HG03575 (cell line): ENCODE measurements around the gene DLL3.

Experiments used
- ATAC-seq: cut with Tn5 transposase; IDR thresholded peaks from one replicate; pipeline ENCODE4 v1.9.1; 2021; ENCODE audit not compliant: unreplicated experiment, insufficient number of reproducible peaks, low FRiP score; ENCODE audit errors: extremely low read depth

DLL3 gene

DNA sequence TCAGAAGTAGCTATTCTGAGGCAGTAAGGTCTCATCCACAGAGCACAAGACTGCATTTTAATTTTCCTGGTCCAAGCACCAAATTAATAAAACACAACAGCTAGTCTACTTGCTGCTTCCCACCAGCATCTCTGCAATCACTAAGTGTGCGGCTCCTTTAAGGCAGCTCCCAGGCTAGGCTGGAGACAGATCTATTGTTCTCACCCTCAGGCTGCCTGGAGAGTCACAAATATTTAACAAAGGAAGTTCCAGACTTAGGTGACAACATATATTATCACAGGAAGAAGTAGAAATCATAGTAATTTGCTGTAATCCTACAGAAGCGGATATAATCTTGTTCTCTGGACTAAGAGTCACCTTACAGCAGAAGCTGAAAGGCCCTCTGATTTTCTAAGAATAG is 43.5 kb downstream of the DLL3 start:
- ATAC-seq = no peak

GRCh38 chr19:39543477-39543857 is 44.7 kb downstream of the DLL3 start:
- no peak for ATAC-seq

DNA sequence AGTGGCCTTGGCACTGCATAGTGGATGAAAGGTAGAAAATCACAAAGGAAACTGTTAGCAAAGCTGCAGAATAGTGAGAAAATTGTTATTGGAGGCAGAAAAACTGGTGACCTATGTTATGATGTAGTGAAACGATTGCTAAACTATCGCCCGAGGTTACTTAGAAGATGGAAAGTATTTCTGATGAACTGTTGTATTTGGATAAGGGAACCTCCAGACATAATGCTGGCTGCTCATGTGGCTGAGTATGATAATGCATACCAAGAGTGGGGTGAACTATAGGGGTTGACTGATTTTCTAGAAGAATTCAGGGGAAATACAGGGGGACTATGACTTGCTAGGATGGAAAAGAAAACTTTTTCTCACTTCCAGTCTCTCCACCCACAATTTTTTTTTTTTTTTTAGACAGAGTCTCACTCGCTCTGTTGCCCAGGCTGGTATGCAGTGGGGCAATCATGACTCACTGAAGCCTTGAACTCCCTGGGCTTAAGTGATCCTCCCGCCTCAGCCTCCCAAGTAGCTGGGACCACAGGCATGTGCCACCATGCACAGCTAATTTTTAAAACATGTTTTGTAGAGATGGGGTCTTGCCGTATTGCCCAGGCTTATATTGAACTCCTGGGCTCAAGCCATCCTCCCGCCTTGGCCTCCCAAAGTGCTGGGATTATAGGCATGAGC is 45.6 kb downstream of the DLL3 start:
- ATAC-seq = no peak

GRCh38 chr19:39544911-39545310 is 46.2 kb downstream of the DLL3 start:
- ATAC-seq = no peak

DNA sequence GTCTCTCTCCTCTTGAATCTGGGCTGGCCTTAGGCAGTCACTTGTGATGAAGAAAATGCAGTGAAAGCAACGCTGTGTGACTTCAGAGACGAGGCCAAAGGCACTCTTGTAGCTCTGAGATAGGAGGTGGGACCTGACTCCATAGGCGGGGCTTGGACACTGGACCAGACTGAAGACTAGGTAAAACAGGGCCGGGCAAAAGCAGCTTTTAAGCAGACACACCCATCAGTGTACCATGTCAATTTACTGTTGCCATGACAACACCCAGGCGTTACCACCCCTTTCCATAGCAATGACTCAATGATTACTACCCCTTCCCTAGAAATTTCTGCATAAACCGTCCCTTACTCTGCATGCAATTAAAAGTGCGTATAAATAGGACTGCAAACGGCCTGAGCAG is 47.9 kb downstream of the DLL3 start:
- ATAC-seq = no peak

- no peak for ATAC-seq
Observed at GRCh38 chr19:39550197-39550596, 51.5 kb downstream of the DLL3 start.

DNA sequence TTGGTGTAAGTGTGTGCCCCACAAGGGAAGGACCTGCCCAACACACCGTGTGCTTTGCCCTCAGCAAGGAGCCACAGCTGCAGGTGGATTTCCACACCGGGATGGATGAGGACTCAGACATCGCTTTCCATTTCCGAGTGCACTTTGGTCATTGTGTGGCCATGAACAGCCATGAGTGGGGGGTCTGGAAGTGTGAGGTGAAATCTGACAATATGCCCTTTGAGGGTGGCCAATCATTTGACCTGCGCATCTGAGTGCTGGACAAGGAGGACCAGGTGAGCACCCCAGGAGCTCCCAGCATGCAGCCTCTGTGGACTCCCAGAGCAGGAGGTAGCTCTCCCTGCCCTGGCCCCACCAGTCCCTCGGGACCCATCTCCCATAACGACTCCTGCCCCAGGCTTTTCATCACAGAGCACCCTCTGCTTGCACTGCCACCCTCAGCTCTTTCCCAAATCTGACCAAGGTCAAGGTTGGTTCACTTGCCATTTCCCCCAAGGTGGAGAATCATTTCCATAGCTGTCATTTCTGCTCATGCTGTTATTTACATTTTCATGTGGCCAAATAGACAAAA is 54.4 kb downstream of the DLL3 start:
- no peak for ATAC-seq

GRCh38 chr19:39554701-39555311 is 56.1 kb downstream of the DLL3 start:
- ATAC-seq = no peak

GRCh38 chr19:39555883-39556282 is 57.1 kb downstream of the DLL3 start:
- ATAC-seq = no peak
